Glomerular endothelial cell (primary cell): ENCODE data around the gene CCDC14. TPM values are rescaled to one million over a fixed set of nuclear protein-coding genes. Genes with fewer than 3 reads are reported as not detected.
"Not testable (repeated sequence)": the region's sequence is repeated elsewhere in the genome, so short reads cannot be mapped to it uniquely, and the experiment has no call there.

Experiments used
- DNase-seq: peaks from one replicate; pipeline ENCODE4 v3.0.0-alpha.2; 2011; ENCODE audit warnings: low read depth, low spot score; ENCODE audit errors: extremely low read depth
- total RNA-seq: library from RNA; depleted of rRNA; stranded (reverse); fragments of >200 nt; gene quantifications from 2 replicates; pipeline ENCODE4 v1.2.3, GENCODE V29; 2015

CCDC14 gene
- 24.0 and 26.3 TPM in 2 replicates for total RNA-seq

- DNase-seq: peak; percentile 57
These were observed at the start of gene CCDC14 for GRCh38 chr3:123960781-123961507. CCDC14 (minus strand) TSS chr3:123961229; CDS start chr3:123961173, 56 bp downstream.

DNA sequence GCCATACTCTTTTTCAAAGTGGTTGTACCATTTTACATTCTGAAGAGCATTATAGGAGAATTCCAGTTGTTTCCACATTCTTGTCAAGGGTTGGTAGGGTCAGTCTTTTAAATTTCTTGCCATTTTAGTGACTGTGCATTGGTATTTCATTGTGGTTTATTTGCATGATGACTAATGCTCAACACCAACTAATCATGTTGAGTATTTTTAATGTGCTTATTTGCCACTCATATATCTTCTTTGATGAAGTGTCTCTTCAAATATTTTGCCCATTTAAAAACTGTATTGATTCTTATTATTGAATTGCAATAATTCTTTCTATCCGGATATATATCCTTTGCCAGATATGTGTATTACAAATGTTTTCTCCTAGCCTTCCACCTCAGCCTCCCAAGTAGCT, 47.3 kb upstream of the CCDC14 start:
- not testable (repeated sequence) for DNase-seq

- DNase-seq: no peak
These were observed 46.2 kb upstream of the CCDC14 start for GRCh38 chr3:124007186-124007585.

DNA sequence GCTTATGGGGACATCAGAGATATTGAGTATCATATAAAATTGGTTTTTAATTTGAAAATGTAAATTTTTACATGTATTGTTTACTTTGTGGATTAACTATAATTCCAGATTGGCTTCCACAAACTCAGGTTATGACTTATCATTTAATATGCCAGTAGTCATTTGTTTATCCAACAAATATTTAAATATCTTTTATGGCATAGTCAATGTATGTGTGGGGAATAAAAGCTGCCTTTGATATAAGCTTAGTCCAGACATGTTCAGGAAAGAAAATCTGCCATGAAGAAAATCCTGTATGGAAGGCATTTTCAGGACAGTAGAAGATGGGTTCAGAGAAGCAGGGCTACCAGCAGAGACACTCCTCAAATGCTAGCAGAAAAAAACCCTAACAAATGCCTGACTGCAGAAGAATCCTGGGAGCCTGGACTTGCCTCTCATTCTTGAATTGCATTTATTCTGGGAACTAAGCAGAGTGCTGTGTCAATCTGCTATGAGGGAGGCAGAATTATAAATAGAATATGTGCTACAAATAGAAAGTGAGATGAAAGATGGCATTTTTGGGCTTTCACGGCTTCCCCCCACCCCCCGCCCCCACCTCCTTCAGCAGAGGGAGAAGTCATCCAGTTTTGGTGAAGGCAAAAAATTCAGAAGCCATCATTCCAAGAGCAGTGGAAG, 41.5 kb upstream of the CCDC14 start:
- DNase-seq: not testable (repeated sequence)

DNA sequence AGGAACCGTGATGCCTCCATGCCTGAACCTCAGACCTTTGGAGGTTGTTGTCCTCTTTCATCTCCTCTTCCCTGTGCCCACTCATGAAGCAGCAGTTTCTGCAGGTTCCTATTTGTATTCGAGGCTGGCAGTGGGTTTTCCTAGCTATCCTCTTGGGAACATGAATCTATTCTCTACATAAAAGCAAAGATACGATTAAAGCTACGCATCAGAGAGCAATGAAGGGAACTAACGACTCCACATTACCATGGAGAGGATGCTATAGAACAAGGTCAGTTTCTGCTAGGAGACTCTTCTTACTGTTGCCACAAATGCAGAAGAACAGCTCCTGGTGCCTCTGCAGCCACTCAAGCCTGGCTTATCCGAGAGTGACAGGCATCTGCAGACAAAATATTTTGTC, 40.3 kb upstream of the CCDC14 start:
- not testable (repeated sequence) for DNase-seq

DNA sequence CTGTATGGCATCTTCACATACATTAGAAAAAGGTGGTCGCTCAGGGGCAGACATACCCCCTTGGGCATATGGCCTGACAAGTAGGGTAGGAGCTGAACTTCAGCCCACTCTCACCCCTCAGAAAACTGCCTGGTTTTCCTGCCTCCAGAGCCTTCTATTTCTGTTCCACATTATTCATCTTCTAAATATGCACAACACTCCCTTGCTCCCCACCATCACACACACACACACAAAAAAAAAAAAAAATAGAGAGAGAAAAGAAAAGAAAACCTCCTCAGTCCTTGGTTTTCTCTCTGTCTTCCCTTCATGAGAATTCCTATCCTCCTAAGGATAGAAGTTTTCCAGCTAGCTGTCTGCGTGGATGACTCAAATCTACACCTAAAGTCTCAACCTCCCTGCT, 36.5 kb upstream of the CCDC14 start:
- no peak for DNase-seq

DNA sequence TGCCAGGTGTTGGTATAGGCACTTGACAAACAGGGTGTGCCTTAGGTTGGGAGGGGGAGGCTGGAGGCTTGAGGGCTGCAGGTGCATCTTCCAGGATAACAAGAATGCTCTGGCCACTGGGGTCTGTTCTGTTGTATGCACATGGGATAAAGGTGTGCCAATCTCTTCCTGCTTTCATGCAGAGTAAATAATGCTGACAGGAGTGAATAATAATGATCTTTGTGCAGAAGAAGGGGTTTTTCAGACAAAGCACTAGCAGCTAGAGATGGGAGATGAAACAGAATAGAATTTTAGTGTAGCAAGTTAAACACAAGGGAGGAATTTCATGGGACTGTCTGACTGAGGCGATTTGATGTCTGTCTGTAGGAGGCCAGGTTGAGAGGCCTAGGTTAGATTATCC, 32.8 kb upstream of the CCDC14 start:
- no peak for DNase-seq

GRCh38 chr3:123991730-123992588, 30.9 kb upstream of the CCDC14 start, which contains the start of gene ROPN1:
ROPN1 (minus strand) TSS chr3:123992124; CDS start chr3:123980481, 11,643 bp downstream.
- DNase-seq: not testable (repeated sequence)

GRCh38 chr3:123986427-123986826, 25.4 kb upstream of the CCDC14 start:
- DNase-seq: no peak

- DNase-seq: no peak
These were observed 23.9 kb upstream of the CCDC14 start for GRCh38 chr3:123984957-123985356.

DNA sequence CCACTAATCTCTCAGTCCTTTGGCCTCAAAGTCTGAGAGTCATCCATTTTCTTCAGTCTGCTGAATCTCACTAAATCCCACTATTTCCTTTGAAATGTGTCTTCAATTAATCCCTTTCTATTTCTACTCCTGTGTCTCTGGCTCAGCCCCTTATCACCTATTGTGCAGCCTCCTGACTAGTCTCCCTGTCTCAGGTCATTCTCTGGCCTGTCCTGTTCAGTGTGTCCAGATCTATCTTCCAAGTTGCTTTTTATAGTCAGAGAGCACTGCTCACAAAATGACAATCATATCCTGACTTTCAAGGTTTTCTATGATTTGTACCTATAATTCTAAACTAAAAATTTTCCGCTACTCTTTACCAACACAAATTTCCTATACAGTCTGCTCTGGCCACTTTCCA, 23.3 kb upstream of the CCDC14 start:
- DNase-seq: no peak

DNA sequence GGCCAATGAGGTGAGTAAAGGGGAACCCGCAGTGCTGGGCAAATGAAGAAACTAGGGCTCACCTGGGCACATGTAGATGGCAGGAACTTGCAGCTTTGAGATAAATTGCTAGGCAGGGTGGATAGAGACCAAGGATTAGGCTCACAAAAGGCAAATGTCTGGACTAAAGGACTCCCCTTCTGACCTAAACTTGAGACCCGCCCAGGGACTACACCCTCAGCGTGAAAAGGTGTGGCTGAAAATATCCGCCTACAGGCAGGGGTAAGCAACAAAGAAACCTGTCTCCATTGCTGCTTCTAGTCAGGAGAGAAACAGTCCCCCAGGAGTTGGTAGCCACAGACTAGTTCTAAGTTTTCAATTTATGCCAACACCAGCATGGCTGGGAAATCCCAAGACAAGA, 20.3 kb upstream of the CCDC14 start:
- not testable (repeated sequence) for DNase-seq

DNA sequence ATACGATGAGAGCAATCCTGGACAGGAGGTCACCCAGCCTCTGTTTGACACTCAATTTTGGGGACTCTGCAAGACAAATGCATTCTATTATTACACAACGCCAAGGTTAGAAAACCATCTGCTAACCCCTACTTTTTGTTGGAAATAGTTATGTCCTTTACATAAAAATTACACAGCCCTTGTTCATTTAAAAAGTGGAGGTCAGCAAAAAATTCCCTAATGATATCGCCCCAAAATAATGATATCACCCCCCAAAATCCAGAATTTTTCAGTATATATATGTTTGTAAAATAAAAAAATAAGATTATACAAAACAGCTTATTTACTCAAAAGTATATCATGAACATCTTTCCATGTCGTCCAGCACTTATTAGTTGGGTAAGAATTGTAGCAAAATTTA, 19.5 kb upstream of the CCDC14 start:
- no peak for DNase-seq

GRCh38 chr3:123979525-123980501, 18.8 kb upstream of the CCDC14 start:
- DNase-seq: not testable (repeated sequence)

GRCh38 chr3:123976904-123977303, 15.9 kb upstream of the CCDC14 start:
- not testable (repeated sequence) for DNase-seq

DNA sequence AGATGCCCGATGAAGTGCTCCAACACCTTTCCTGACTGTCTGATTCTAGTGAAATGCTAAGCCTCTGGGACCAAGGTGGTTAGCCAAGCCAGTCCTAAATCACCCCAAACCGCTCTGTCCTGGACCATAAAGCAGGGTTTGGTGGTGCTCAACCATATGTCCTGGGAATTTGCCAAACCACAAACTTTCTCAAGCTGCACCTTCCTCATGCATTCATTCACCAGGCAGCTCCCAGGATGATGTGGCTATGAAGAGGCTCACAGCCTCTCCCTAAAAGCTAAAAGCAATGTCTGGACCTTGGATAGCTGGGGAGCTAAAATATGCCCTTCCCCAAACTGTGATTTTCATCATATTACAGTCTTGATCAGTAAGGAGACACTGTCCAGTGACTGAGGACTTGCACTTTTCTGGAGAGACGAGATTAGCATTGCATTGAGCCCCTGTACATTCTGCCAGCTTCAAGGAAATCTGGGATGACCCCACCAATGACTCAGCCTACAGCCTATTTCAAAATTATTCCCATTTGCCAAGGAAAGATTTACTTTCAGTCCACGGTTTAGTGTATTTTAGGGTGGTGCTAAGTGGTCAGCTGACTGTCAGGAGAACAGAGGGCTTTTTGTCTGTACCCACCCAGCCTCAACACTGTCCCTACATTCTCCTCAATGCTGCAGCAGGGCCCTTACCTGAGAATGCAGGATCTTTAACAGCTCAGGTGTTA, 15.3 kb upstream of the CCDC14 start:
- not testable (repeated sequence) for DNase-seq

DNA sequence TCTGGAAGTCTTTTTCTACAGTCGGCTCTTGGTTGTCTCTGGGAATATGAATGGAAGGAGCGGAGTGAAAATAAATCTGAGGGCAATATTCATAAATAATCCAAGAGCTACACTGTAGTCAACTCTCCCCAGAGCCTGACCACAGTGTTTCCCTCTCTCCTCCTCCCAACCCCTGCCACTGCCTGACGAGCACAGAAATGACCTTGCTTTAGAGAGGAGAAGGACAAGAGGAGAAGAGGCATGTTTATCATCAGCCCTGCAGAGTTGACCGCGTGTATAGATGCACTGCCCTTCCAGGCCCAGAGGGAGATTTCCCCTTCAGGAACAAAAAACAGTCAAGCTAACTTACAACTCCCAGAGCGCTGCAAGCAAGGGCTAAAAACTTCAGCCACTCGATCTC, 14.0 kb upstream of the CCDC14 start:
- DNase-seq: not testable (repeated sequence)

GRCh38 chr3:123971406-123971805, 10.4 kb upstream of the CCDC14 start:
- no peak for DNase-seq

DNA sequence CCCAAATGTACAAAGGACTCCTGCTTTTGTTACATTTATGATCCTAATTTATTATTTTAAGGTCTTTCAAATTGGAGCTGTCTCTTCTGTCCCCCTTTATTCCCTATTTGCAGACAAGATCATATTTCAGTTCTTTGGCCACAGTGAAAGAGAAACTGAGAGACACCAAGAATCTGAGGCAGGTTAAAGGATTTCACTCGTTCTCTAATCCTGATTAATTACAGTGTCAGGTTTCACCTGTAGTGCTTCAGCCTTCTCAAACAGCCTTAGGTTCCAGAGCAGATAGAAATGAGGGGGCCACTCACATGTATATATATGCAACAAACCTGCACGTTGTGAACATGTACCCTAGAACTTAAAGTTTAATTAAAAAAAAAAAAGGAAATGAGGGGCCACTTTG, 6.2 kb upstream of the CCDC14 start:
- DNase-seq: not testable (repeated sequence)
